Activated CD4-positive, alpha-beta T cell treated with anti-CD3 and anti-CD28 coated beads for 36 hours (primary cell): ENCODE results near the gene CHPF. TPM values are rescaled to one million over a fixed set of nuclear protein-coding genes. Genes with fewer than 3 reads are reported as not detected.

Experiments
- ATAC-seq: fragments of 200-7000 bp; cut with Tn5 transposase; one replicate; pipeline ENCODE4 v1.10.0; 2021; ENCODE audit warnings: mild to moderate bottlenecking, moderate library complexity
- CTCF ChIA-PET: fragments of 350-600 bp; sonication (Branson Sonifier 250); formaldehyde crosslinking; loops from one replicate; lab custom pipeline; 2021; ENCODE audit warnings: antibody characterized with exemption; lab: Charles Lee
- POLR2A ChIA-PET: fragments of 350-600 bp; sonication (Branson Sonifier 250); formaldehyde crosslinking; loops from one replicate; lab custom pipeline; 2021; ENCODE audit warnings: antibody characterized with exemption, inconsistent platforms; lab: Charles Lee
- DNase-seq: peaks from one replicate; pipeline ENCODE4 v3.0.0-alpha.2; 2020
- H3K27ac Mint-ChIP-seq: one replicate; pipeline ENCODE4 v1.8.0; 2021; ENCODE audit warnings: mixed read lengths
- H3K27me3 Mint-ChIP-seq: one replicate; pipeline ENCODE4 v1.8.0; 2021; ENCODE audit warnings: mixed read lengths
- H3K36me3 Mint-ChIP-seq: one replicate; pipeline ENCODE4 v1.8.0; 2021; ENCODE audit warnings: low read depth, mixed read lengths
- H3K4me1 Mint-ChIP-seq: one replicate; pipeline ENCODE4 v1.8.0; 2021; ENCODE audit warnings: mixed read lengths
- H3K4me3 Mint-ChIP-seq: one replicate; pipeline ENCODE4 v1.8.0; 2021; ENCODE audit warnings: mild to moderate bottlenecking, moderate library complexity, mixed read lengths
- H3K9me3 Mint-ChIP-seq: one replicate; pipeline ENCODE4 v1.8.0; 2021; ENCODE audit warnings: low read depth, mixed read lengths
- intact Hi-C, 2 experiments: fragments of 100-400 bp; cut with DNase I in 1 of 2; cut with micrococcal nuclease in 1 of 2; formaldehyde crosslinking; loops; one replicate each; pipeline versions ENCODE4 v1.14.2 to v1.15.1; 2022 to 2024; cut with DNase I, micrococcal nuclease
- total RNA-seq, 2 experiments: library from RNA; stranded (reverse); gene quantifications; one replicate each; pipeline ENCODE4 v1.2.3, GENCODE V29; 2021

Gene CHPF
- total RNA-seq, 2 experiments from 2014 or later: 14.1 to 17.1 TPM

- Mint-ChIP-seq H3K9me3 (no peaks in the 10 kb centered on the region), H3K27ac (no peak overlapping the region), H3K4me1 (peaks cover 20% of the 10 kb centered on the region), H3K4me3 (no peak overlapping the region), H3K27me3 (peaks cover 44% of the 10 kb centered on the region), H3K36me3 (peaks cover 19% of the 10 kb centered on the region)
- intact Hi-C loops: loop anchor here in 1 of 2 experiments (10.0 kb wide), 1 partner anchor 1495 kb away; no protein-coding TSS in a partner anchor
- ChIA-PET POLR2A (interaction anchor here (0.7 to 1.4 kb wide), 2 partner anchors 12 to 20 kb away, joined by 4 read pairs; partner anchors contain the start of gene GMPPA), CTCF (interaction anchor here (0.5 to 5.6 kb wide), 21 partner anchors 8 to 224 kb away, joined by 3 to 55 read pairs (median 4); partner anchors contain the start of genes GMPPA, SPEG and STK11IP)
- ATAC-seq (peak; percentile 91), DNase-seq (peak; percentile 77)
These were observed 33.7 kb downstream of the CHPF start for GRCh38 chr2:219509780-219510511.

- ATAC-seq (peak; percentile 25), DNase-seq (no peak)
- Mint-ChIP-seq H3K4me1 (peaks cover 19% of the 10 kb centered on the region), H3K4me3 (no peak overlapping the region), H3K36me3 (peaks cover 22% of the 10 kb centered on the region), H3K9me3 (no peaks in the 10 kb centered on the region), H3K27me3 (peaks cover 42% of the 10 kb centered on the region), H3K27ac (no peak overlapping the region)
- ChIA-PET CTCF (interaction anchor here (0.5 to 5.6 kb wide), 12 partner anchors 9 to 223 kb away, joined by 3 to 55 read pairs (median 4); partner anchors contain the start of genes GMPPA and SPEG), POLR2A (interaction anchor here (1.4 kb wide), 1 partner anchor 21 kb away, joined by 4 read pairs; no protein-coding TSS in a partner anchor)
- intact Hi-C loops: loop anchor here in 1 of 2 experiments (10.0 kb wide), 1 partner anchor 1494 kb away; no protein-coding TSS in a partner anchor
These were observed 34.4 kb downstream of the CHPF start for GRCh38 chr2:219508971-219509779.

- Mint-ChIP-seq H3K27ac (no peak overlapping the region), H3K9me3 (no peaks in the 10 kb centered on the region), H3K27me3 (peaks cover 35% of the 10 kb centered on the region), H3K4me3 (no peak overlapping the region), H3K4me1 (peaks cover 13% of the 10 kb centered on the region), H3K36me3 (peaks cover 28% of the 10 kb centered on the region)
- no peak for ATAC-seq
- DNase-seq: no peak
- POLR2A ChIA-PET: no interaction called here
- intact Hi-C loops: loop anchor here in 1 of 2 experiments (10.0 kb wide), 1 partner anchor 1494 kb away; no protein-coding TSS in a partner anchor
- CTCF ChIA-PET: interaction anchor here (4.6 to 5.6 kb wide), 2 partner anchors 11 to 21 kb away, joined by 46 to 55 read pairs; partner anchors contain the start of gene GMPPA
These were observed 35.2 kb downstream of the CHPF start for GRCh38 chr2:219508444-219508734.

GRCh38 chr2:219507581-219508443, 35.8 kb downstream of the CHPF start:
- Mint-ChIP-seq H3K4me3 (no peak overlapping the region), H3K9me3 (no peaks in the 10 kb centered on the region), H3K36me3 (peaks cover 28% of the 10 kb centered on the region), H3K4me1 (peaks cover 12% of the 10 kb centered on the region), H3K27me3 (peaks cover 30% of the 10 kb centered on the region), H3K27ac (no peak overlapping the region)
- DNase-seq (no peak), ATAC-seq (no peak)
- CTCF ChIA-PET: interaction anchor here (0.5 to 5.6 kb wide), 5 partner anchors 10 to 135 kb away, joined by 3 to 55 read pairs (median 3); partner anchors contain the start of gene GMPPA
- POLR2A ChIA-PET: no interaction called here
- intact Hi-C loops: loop anchor here in 1 of 2 experiments (10.0 kb wide), 1 partner anchor 1493 kb away; no protein-coding TSS in a partner anchor

- intact Hi-C loops: loop anchor here in 1 of 2 experiments (10.0 kb wide), 1 partner anchor 1492 kb away; no protein-coding TSS in a partner anchor
- H3K27ac Mint-ChIP-seq: no peak overlapping the region
- peaks cover 28% of the 10 kb centered on the region for H3K36me3 Mint-ChIP-seq
- DNase-seq (no peak), ATAC-seq (no peak)
- no peak overlapping the region for H3K4me3 Mint-ChIP-seq
- ChIA-PET CTCF (interaction anchor here (0.5 to 5.6 kb wide), 6 partner anchors 9 to 136 kb away, joined by 3 to 55 read pairs (median 3); partner anchors contain the start of gene GMPPA), POLR2A (no interaction called here)
- peaks cover 12% of the 10 kb centered on the region for H3K4me1 Mint-ChIP-seq
- no peaks in the 10 kb centered on the region for H3K9me3 Mint-ChIP-seq
- peaks cover 25% of the 10 kb centered on the region for H3K27me3 Mint-ChIP-seq
These were observed 36.6 kb downstream of the CHPF start for GRCh38 chr2:219506802-219507526.

- no peaks in the 10 kb centered on the region for H3K9me3 Mint-ChIP-seq
- CTCF ChIA-PET: interaction anchor here (1.0 to 5.6 kb wide), 3 partner anchors 9 to 23 kb away, joined by 3 to 55 read pairs (median 46); partner anchors contain the start of gene GMPPA
- H3K27ac Mint-ChIP-seq: no peak overlapping the region
- POLR2A ChIA-PET: no interaction called here
- intact Hi-C loops: loop anchor here in 1 of 2 experiments (10.0 kb wide), 1 partner anchor 1491 kb away; no protein-coding TSS in a partner anchor
- H3K4me3 Mint-ChIP-seq: no peak overlapping the region
- H3K4me1 Mint-ChIP-seq: peaks cover 15% of the 10 kb centered on the region
- H3K27me3 Mint-ChIP-seq: peaks cover 20% of the 10 kb centered on the region
- ATAC-seq: no peak
- peaks cover 28% of the 10 kb centered on the region for H3K36me3 Mint-ChIP-seq
- DNase-seq: no peak
These were observed 37.3 kb downstream of the CHPF start for GRCh38 chr2:219506153-219506801.

- H3K27me3 Mint-ChIP-seq: peaks cover 13% of the 10 kb centered on the region
- H3K27ac Mint-ChIP-seq: no peak overlapping the region
- no peaks in the 10 kb centered on the region for H3K9me3 Mint-ChIP-seq
- ChIA-PET POLR2A (no interaction called here), CTCF (no interaction called here)
- intact Hi-C loops: loop anchor here in 1 of 2 experiments (10.0 kb wide), 1 partner anchor 1491 kb away; no protein-coding TSS in a partner anchor
- peaks cover 28% of the 10 kb centered on the region for H3K36me3 Mint-ChIP-seq
- no peak overlapping the region for H3K4me3 Mint-ChIP-seq
- peaks cover 16% of the 10 kb centered on the region for H3K4me1 Mint-ChIP-seq
- ATAC-seq (no peak), DNase-seq (no peak)
These were observed 38.0 kb downstream of the CHPF start for GRCh38 chr2:219505585-219505984.

GRCh38 chr2:219502618-219503017, 41.0 kb downstream of the CHPF start:
- intact Hi-C loops: loop anchor here in 1 of 2 experiments (10.0 kb wide), 1 partner anchor 1488 kb away; no protein-coding TSS in a partner anchor
- CTCF ChIA-PET: no interaction called here
- peaks cover 6% of the 10 kb centered on the region for H3K27me3 Mint-ChIP-seq
- H3K4me3 Mint-ChIP-seq: no peak overlapping the region
- POLR2A ChIA-PET: no interaction called here
- H3K27ac Mint-ChIP-seq: no peak overlapping the region
- ATAC-seq (no peak), DNase-seq (no peak)
- H3K4me1 Mint-ChIP-seq: peaks cover 28% of the 10 kb centered on the region
- H3K9me3 Mint-ChIP-seq: no peaks in the 10 kb centered on the region
- peaks cover 26% of the 10 kb centered on the region for H3K36me3 Mint-ChIP-seq

GRCh38 chr2:219501849-219502248, 41.8 kb downstream of the CHPF start:
- ChIA-PET CTCF (interaction anchor here (0.6 kb wide), 1 partner anchor 17 kb away, joined by 3 read pairs; no protein-coding TSS in a partner anchor), POLR2A (no interaction called here)
- H3K27ac Mint-ChIP-seq: no peak overlapping the region
- peaks cover 13% of the 10 kb centered on the region for H3K27me3 Mint-ChIP-seq
- DNase-seq: no peak
- no peak for ATAC-seq
- H3K36me3 Mint-ChIP-seq: peaks cover 21% of the 10 kb centered on the region
- peaks cover 33% of the 10 kb centered on the region for H3K4me1 Mint-ChIP-seq
- intact Hi-C loops: loop anchor here in 1 of 2 experiments (10.0 kb wide), 1 partner anchor 1487 kb away; no protein-coding TSS in a partner anchor
- no peaks in the 10 kb centered on the region for H3K9me3 Mint-ChIP-seq
- H3K4me3 Mint-ChIP-seq: no peak overlapping the region
